Measurements from ENCODE around the gene KHNYN. TPM values are rescaled to one million over a fixed set of nuclear protein-coding genes. Genes with fewer than 3 reads are reported as not detected.
A peak's percentile ranks its signal among the peaks of the same experiment; 100 is the strongest.

Gene KHNYN
- total and polyA plus RNA-seq, 2 experiments from 2014 or later: 15.3 to 36.2 TPM

DNA sequence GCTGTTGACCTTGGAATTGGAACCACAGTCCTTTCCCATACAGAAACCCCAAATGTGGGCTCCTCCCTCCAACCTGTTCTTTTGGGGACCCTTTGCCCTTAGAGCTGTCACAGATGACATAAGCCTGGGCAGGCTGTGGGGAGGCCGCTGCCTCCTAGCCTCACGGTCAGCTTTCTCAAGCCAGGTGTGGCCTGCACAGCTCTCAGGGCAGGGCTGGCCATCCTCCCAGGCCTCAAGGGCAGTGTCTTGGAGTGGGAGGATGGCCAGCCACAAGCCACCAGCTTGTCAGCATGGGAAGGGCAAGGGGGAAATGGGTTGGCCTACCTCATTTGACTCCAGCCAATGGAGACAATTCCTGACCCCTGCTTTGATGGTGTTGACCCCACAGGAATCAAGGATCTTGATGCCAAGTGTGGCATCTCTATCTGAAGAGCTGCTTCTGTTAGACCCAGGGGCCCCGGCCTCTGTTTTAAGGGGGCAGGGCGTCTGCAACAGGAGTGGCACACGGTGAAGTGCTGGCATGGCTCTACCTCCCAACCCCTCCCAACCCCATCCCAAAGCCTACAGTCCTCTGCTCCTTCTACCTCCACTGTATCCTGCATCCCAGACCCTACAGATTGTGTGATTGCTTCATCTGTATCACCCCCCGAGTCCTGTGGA, 11.8 kb upstream of the KHNYN start:
- H3K9me3 ChIP-seq (ENCODE audit: low read depth): no peaks in the 10 kb centered on the region
- H3K27me3 ChIP-seq (replicated peaks; ENCODE audit: insufficient read depth): no peaks in the 10 kb centered on the region
- H3K4me3 ChIP-seq: no peak overlapping the region
- in situ Hi-C loops (cut with MboI): no loop called here
- H3K36me3 ChIP-seq (ENCODE audit: low read depth): no peaks in the 10 kb centered on the region
- no peak overlapping the region for H3K4me2 ChIP-seq (ENCODE audit: unreplicated experiment)
- 55 to 58% methylated on average over 6 of the region's 6 CpGs for WGBS, 2 experiments (ENCODE audit: low coverage in 1 of 2, low lambda C conversion rate in 2 of 2, missing lambda C conversion rate in 2 of 2)
- no peak overlapping the region for H3K9ac ChIP-seq
- no peaks in the 10 kb centered on the region for H4K20me1 ChIP-seq (ENCODE audit: insufficient read depth)
- H3F3A ChIP-seq (ENCODE audit: insufficient read depth): no peaks in the 10 kb centered on the region
- no peaks in the 10 kb centered on the region for H3K9me2 ChIP-seq (ENCODE audit: insufficient read depth)
- no peak overlapping the region for H3K27ac ChIP-seq
- TF ChIP-seq EZH2phosphoT487 (IDR thresholded peaks at IDR 0.05; ENCODE audit: insufficient read depth, low read depth): no peak
- H3K79me2 ChIP-seq (ENCODE audit: insufficient read depth): no peaks in the 10 kb centered on the region
- H2AFZ ChIP-seq: no peak overlapping the region
- DNase-seq: no peak
- no peaks in the 10 kb centered on the region for H3K4me1 ChIP-seq (ENCODE audit: insufficient read depth)

DNA sequence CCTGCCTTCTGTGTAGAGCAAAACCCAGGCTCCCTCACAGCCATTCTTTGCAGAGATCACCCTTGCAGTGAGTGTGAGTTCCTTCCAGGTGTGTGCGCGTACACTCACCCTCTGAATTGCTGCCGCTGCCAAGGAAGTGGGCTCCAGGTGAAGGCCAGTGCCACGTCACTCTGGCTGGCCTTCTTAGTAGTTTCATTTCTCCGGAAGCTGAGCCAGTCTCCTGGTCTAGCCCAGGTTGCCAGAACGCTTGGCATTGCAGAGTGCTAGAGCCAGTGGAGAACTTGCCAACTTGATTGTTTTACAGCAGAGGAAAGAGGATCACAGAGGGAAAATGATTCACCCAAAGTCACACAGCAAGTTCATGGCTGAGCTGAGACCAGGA, 11.3 kb upstream of the KHNYN start:
- Histone ChIP-seq H3K27ac (no peak overlapping the region), H3K9me2 (ENCODE audit: insufficient read depth) (no peaks in the 10 kb centered on the region), H3K4me2 (ENCODE audit: unreplicated experiment) (no peak overlapping the region), H3K9me3 (ENCODE audit: low read depth) (no peaks in the 10 kb centered on the region), H4K20me1 (ENCODE audit: insufficient read depth) (no peaks in the 10 kb centered on the region), H3F3A (ENCODE audit: insufficient read depth) (no peaks in the 10 kb centered on the region), H3K36me3 (ENCODE audit: low read depth) (no peaks in the 10 kb centered on the region), H2AFZ (no peak overlapping the region), H3K4me3 (no peak overlapping the region), H3K9ac (no peak overlapping the region), H3K4me1 (ENCODE audit: insufficient read depth) (no peaks in the 10 kb centered on the region), H3K79me2 (ENCODE audit: insufficient read depth) (no peaks in the 10 kb centered on the region), H3K27me3 (replicated peaks; ENCODE audit: insufficient read depth) (no peaks in the 10 kb centered on the region)
- TF ChIP-seq EZH2 (IDR thresholded peaks at IDR 0.05; ENCODE audit: insufficient read depth, poor library complexity, severe bottlenecking) (no peak), EZH2phosphoT487 (IDR thresholded peaks at IDR 0.05; ENCODE audit: insufficient read depth, low read depth) (no peak)
- in situ Hi-C loops (cut with MboI): no loop called here
- WGBS, 2 experiments (ENCODE audit: low coverage in 1 of 2, low lambda C conversion rate in 2 of 2, missing lambda C conversion rate in 2 of 2): 51 to 53% methylated on average over 6 of the region's 6 CpGs
- peak; percentile 67 for DNase-seq

DNA sequence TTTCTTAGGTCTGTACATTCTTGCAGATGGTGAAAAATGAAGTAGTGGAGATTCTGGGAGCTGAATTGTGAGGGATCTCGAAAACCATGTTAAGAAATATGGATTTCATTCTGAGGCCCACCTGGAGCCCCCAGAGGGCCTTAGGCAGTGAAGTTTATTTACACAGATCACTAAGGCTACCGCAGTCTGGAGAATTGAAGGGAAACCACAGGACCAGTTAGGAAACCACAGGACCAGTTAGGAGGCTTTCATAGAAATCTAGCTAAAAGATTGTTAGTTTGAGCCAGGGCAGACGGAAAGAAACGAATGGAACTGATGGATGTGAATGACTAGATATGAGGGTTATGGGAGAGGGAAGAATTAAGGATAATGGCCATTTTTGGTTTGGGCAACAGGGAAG, 7.5 kb upstream of the KHNYN start:
- in situ Hi-C loops (cut with MboI): no loop called here
- no peak for DNase-seq
- Histone ChIP-seq H3K27me3 (replicated peaks; ENCODE audit: insufficient read depth) (no peaks in the 10 kb centered on the region), H3K9me3 (ENCODE audit: low read depth) (no peaks in the 10 kb centered on the region), H3K4me2 (ENCODE audit: unreplicated experiment) (no peak overlapping the region), H3K79me2 (ENCODE audit: insufficient read depth) (no peaks in the 10 kb centered on the region), H3K36me3 (ENCODE audit: low read depth) (no peaks in the 10 kb centered on the region), H3K9me2 (ENCODE audit: insufficient read depth) (no peaks in the 10 kb centered on the region), H3K27ac (no peak overlapping the region), H3F3A (ENCODE audit: insufficient read depth) (peaks cover 28% of the 10 kb centered on the region), H4K20me1 (ENCODE audit: insufficient read depth) (no peaks in the 10 kb centered on the region), H3K9ac (no peak overlapping the region), H3K4me1 (ENCODE audit: insufficient read depth) (peaks cover 19% of the 10 kb centered on the region), H3K4me3 (no peak overlapping the region), H2AFZ (no peak overlapping the region)
- WGBS, 2 experiments (ENCODE audit: low coverage in 1 of 2, low lambda C conversion rate in 2 of 2, missing lambda C conversion rate in 2 of 2): 85 to 89% methylated on average over 4 of the region's 4 CpGs
- no peak for TF ChIP-seq EZH2 (IDR thresholded peaks at IDR 0.05; ENCODE audit: insufficient read depth, poor library complexity, severe bottlenecking)
- no peak for TF ChIP-seq EZH2phosphoT487 (IDR thresholded peaks at IDR 0.05; ENCODE audit: insufficient read depth, low read depth)

DNA sequence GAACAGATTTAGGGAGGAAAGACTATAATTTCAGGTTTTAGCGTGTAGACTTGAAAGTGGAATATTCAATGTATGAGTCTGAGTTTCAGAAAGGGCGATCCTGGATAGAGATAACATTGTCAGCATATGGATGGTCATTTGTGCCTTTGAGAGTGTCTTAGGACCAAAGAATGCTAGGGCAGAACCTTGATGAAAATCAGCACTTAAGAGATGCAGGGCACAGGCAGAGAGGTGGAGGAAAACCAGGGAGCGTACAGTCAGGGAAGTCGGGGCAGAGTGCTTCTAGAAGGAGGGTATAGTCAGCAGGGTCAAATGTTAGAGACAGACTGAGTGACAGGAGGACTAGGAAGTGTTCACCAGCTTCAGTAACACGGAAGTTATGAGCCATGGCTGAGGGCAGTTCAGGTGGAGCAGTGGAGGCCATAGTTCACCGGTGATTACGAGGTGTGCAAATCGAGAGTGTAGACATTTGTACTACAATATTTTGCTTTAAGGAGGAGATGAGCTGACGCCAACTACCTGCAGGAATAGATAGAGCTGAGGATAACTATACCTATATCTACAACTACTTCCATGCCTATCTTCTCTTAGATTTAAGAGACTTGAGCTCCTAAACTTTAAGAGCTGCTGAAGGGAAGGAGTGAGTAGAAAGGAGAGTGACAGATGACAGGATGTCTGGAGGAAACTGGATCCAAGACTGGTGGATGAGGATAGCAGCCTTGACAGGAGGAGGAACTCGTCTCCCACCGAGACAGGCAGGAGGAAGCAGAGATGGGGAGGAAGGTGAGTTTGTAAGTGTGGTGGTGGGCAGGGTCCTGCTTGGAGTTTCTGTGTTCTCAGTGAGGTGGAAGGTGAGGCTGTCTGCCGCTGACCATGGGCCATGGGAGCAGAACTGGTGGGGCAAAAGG, 6.8 kb upstream of the KHNYN start:
- Histone ChIP-seq H2AFZ (no peak overlapping the region), H3K9ac (no peak overlapping the region), H3K9me3 (ENCODE audit: low read depth) (no peaks in the 10 kb centered on the region), H3F3A (ENCODE audit: insufficient read depth) (peaks cover 28% of the 10 kb centered on the region), H3K27ac (no peak overlapping the region), H3K27me3 (replicated peaks; ENCODE audit: insufficient read depth) (no peaks in the 10 kb centered on the region), H3K4me2 (ENCODE audit: unreplicated experiment) (no peak overlapping the region), H3K79me2 (ENCODE audit: insufficient read depth) (no peaks in the 10 kb centered on the region), H3K4me1 (ENCODE audit: insufficient read depth) (peaks cover 19% of the 10 kb centered on the region), H4K20me1 (ENCODE audit: insufficient read depth) (no peaks in the 10 kb centered on the region), H3K36me3 (ENCODE audit: low read depth) (no peaks in the 10 kb centered on the region), H3K9me2 (ENCODE audit: insufficient read depth) (no peaks in the 10 kb centered on the region), H3K4me3 (no peak overlapping the region)
- DNase-seq: no peak
- TF ChIP-seq EZH2phosphoT487 (IDR thresholded peaks at IDR 0.05; ENCODE audit: insufficient read depth, low read depth) (no peak), EZH2 (IDR thresholded peaks at IDR 0.05; ENCODE audit: insufficient read depth, poor library complexity, severe bottlenecking) (no peak)
- in situ Hi-C loops (cut with MboI): no loop called here
- WGBS, 2 experiments (ENCODE audit: low coverage in 1 of 2, low lambda C conversion rate in 2 of 2, missing lambda C conversion rate in 2 of 2): 73 to 78% methylated on average over 12 of the region's 12 CpGs

Data from GM23248 (cell line).